Loucy (cell line): Measurements from ENCODE around the gene WNT3.

Experiments
- EZH2phosphoT487 ChIP-seq: fragments of 200-600 bp; IDR thresholded peaks from 2 replicates; pipeline ENCODE4 v1.6.1; 2018; ENCODE audit warnings: antibody characterized with exemption, mild to moderate bottlenecking, moderate library complexity, borderline replicate concordance
- TF ChIP-seq, protein P1 (sequence below): fragments of 200-600 bp; sonication (generic); conservative IDR thresholded peaks from 2 replicates; pipeline ENCODE4 v1.5.1; 2014; ENCODE audit warnings: mild to moderate bottlenecking, antibody characterized with exemption, low read length

DNA sequence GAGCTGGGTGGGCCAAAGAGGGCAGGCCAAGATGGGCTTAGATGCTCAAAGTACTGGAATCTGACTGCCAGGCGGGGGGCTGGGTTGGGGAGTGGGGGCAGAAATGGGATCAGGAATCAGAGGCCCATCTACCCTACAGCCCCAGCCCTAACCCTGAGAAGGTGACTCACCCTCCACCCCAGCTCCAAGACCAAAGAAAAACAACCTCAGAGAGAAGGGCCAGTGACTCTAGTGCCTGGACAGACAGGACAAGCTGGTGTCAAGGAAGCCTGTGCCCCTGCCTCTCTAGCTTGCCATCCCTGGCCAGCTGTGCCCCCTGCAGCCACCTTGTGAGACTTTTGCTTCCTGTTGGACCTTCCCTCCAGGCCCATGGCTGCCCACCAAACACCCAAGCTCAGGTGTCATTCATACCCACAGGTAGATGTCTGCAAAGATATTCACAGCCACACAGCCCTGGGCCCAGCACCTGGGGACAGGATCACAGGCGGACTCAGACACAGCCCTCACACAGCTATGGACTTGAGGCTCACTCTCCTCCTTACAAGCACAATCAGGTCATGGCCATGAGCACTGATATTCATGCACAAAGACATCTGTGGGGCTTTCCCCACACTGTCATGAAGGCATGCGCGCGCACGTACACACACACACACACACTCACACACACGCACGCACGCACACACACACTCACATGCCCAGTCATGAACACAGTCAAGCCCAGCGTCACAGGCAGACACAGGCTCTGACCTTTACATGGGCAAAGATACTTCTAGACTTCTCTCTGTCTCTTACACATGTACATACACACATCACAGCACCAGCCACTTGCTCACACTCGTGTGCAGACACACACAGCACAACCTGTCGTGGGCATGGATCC, 2.8 kb downstream of the WNT3 start:
- TF ChIP-seq, protein P1, sequence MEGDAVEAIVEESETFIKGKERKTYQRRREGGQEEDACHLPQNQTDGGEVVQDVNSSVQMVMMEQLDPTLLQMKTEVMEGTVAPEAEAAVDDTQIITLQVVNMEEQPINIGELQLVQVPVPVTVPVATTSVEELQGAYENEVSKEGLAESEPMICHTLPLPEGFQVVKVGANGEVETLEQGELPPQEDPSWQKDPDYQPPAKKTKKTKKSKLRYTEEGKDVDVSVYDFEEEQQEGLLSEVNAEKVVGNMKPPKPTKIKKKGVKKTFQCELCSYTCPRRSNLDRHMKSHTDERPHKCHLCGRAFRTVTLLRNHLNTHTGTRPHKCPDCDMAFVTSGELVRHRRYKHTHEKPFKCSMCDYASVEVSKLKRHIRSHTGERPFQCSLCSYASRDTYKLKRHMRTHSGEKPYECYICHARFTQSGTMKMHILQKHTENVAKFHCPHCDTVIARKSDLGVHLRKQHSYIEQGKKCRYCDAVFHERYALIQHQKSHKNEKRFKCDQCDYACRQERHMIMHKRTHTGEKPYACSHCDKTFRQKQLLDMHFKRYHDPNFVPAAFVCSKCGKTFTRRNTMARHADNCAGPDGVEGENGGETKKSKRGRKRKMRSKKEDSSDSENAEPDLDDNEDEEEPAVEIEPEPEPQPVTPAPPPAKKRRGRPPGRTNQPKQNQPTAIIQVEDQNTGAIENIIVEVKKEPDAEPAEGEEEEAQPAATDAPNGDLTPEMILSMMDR, result no peak
- no peak for TF ChIP-seq EZH2phosphoT487
